HUES48 (cell line): Measurements from ENCODE around the gene MYH9.

Experiments used
- H3K27ac ChIP-seq: one replicate; pipeline ENCODE4 v1.7.0; 2013; ENCODE audit warnings: low read depth, low read length, inconsistent platforms
- H3K27me3 ChIP-seq: 2 replicates; pipeline ENCODE4 v1.6.1; 2013; ENCODE audit warnings: mild to moderate bottlenecking, low read length; ENCODE audit not compliant: control insufficient read depth, insufficient read depth
- H3K36me3 ChIP-seq: 2 replicates; pipeline ENCODE4 v1.6.1; 2013; ENCODE audit warnings: low read length; ENCODE audit not compliant: control insufficient read depth, insufficient read depth
- H3K4me1 ChIP-seq: 2 replicates; pipeline ENCODE4 v1.6.1; 2013; ENCODE audit warnings: mild to moderate bottlenecking, low read length; ENCODE audit not compliant: control insufficient read depth, insufficient read depth
- H3K4me3 ChIP-seq: 2 replicates; pipeline ENCODE4 v1.5.1; 2013; ENCODE audit warnings: mild to moderate bottlenecking, low read depth, low read length
- H3K9ac ChIP-seq: 2 replicates; pipeline ENCODE4 v1.6.1; 2013; ENCODE audit warnings: mild to moderate bottlenecking, low read depth, low read length, moderate library complexity
- H3K9me3 ChIP-seq: 2 replicates; pipeline ENCODE4 v1.6.1; 2013; ENCODE audit warnings: low read length; ENCODE audit not compliant: control insufficient read depth, insufficient read depth

The MYH9 gene

DNA sequence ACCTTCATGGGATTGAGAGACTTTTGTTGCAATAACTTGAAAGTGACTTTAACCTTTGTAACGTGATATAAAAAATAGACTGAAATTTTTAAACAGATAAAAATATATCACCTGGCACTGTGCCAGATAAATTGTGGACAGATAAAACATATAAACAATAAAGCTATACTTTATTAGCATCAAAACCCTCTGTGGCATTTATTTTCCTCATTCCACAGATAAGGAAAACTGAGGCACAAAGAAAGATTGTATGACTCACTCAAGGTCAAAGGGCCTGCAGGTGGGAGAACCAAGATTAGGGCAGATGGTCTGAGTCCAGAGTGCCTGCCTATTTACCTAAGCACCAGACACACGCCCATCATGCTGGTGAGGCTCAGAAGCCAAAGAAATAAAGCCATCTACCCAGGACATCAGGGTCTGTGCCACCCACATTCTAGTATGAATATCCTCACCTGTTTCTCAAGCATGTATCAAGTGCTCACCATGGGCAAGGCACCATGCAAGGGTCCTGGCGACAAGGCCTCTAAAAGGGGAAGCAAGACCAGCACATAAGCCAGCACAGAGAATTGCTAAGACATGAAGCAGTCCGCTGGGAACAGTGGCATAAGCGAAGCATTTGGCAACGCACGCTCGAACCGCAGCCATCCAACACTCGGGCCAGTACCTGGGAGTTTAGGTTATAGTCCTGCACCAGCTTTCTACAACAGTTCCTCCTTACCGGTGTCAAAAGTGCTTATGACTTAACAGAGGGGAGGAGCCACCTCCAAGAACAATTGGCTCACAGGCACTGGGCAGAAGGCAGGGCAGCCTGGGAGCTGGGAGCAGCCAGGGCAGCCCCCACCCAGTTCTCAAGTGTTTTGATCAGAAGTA is 17.6 kb downstream of the MYH9 start:
- no peak overlapping the region for H3K4me3 ChIP-seq

DNA sequence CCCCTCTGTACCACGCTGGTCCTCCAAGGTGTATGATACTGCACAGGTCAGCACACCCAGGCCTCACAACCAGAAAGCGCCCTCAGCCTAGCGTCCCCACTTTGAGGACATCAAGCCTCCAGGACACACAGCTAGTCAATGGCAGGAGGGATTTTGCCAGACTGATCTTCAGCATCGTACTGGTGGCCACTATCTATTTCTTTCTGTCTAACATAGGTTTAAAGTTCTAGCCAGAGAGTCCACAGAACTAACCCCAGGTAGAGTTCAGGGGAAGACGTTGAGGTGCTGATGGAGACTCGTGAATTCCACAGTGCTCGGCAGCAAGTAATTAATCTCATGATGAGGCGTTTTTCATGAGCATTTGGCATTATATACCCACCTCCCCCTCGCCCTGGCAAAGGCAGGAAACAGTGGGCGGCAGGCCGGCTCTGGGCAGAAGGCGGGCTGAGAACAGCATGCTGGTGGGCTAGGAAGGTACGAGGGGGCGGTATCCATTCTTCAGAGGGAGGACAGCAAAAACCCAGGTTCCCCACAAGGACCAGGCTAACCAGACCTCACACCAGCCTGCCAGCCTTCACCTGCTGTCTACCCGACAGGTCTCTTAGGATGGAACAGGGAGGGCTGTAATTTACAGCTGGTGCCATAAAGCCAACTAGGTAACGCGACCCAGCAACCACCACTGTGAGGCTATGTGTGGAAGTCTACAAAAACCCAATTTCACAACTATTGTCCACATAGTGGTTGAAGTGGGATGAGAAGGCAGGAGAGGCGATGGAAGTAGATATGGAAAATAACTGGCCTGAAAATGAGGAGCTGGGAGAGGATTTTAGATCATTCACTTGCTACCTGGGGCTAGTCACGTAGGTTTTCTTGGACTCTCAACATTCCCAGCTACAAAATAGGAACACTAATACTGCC is 18.5 kb downstream of the MYH9 start:
- H3K9me3 ChIP-seq: no peaks in the 10 kb centered on the region
- H3K27ac ChIP-seq: peak overlapping the region; percentile 92
- H3K36me3 ChIP-seq: no peaks in the 10 kb centered on the region
- no peak overlapping the region for H3K4me3 ChIP-seq
- H3K9ac ChIP-seq: 0 out of 2 replicates have a peak overlapping the region, but pooled peaks have one; percentile 1
- H3K27me3 ChIP-seq: no peaks in the 10 kb centered on the region
- peaks cover 75% of the 10 kb centered on the region for H3K4me1 ChIP-seq

More for the DNA sequence above, 17.6 kb downstream of the MYH9 start:
- Histone ChIP-seq H3K9ac (no peak overlapping the region), H3K9me3 (no peaks in the 10 kb centered on the region), H3K36me3 (no peaks in the 10 kb centered on the region), H3K27ac (peak overlapping the region; percentile 92), H3K4me1 (peaks cover 68% of the 10 kb centered on the region), H3K27me3 (no peaks in the 10 kb centered on the region)

- Histone ChIP-seq H3K9ac (peak overlapping the region; percentile 50), H3K4me3 (no peak overlapping the region), H3K4me1 (peaks cover 78% of the 10 kb centered on the region), H3K27me3 (no peaks in the 10 kb centered on the region), H3K9me3 (no peaks in the 10 kb centered on the region), H3K27ac (peak overlapping the region; percentile 92), H3K36me3 (no peaks in the 10 kb centered on the region)
Measured at GRCh38 chr22:36368359-36368983, 19.3 kb downstream of the MYH9 start.

- Histone ChIP-seq H3K9ac (no peak overlapping the region), H3K27me3 (no peaks in the 10 kb centered on the region), H3K4me1 (peaks cover 74% of the 10 kb centered on the region), H3K4me3 (no peak overlapping the region), H3K9me3 (no peaks in the 10 kb centered on the region), H3K36me3 (no peaks in the 10 kb centered on the region), H3K27ac (no peak overlapping the region)
Measured at GRCh38 chr22:36367479-36367878, 20.3 kb downstream of the MYH9 start.

GRCh38 chr22:36367066-36367465 is 20.7 kb downstream of the MYH9 start:
- Histone ChIP-seq H3K27ac (peak overlapping the region; percentile 24), H3K4me3 (no peak overlapping the region), H3K9ac (no peak overlapping the region), H3K27me3 (no peaks in the 10 kb centered on the region), H3K36me3 (no peaks in the 10 kb centered on the region), H3K9me3 (no peaks in the 10 kb centered on the region), H3K4me1 (peaks cover 75% of the 10 kb centered on the region)

- no peaks in the 10 kb centered on the region for H3K36me3 ChIP-seq
- no peak overlapping the region for H3K27ac ChIP-seq
- H3K4me3 ChIP-seq: no peak overlapping the region
- no peaks in the 10 kb centered on the region for H3K27me3 ChIP-seq
- no peaks in the 10 kb centered on the region for H3K9me3 ChIP-seq
- no peak overlapping the region for H3K9ac ChIP-seq
- peaks cover 80% of the 10 kb centered on the region for H3K4me1 ChIP-seq
Measured at GRCh38 chr22:36366291-36366708, 21.5 kb downstream of the MYH9 start.

- Histone ChIP-seq H3K36me3 (no peaks in the 10 kb centered on the region), H3K4me3 (no peak overlapping the region), H3K9ac (no peak overlapping the region), H3K27ac (peak overlapping the region; percentile 53), H3K27me3 (no peaks in the 10 kb centered on the region), H3K9me3 (no peaks in the 10 kb centered on the region), H3K4me1 (peaks cover 77% of the 10 kb centered on the region)
Measured at GRCh38 chr22:36365020-36365411, 22.8 kb downstream of the MYH9 start.

GRCh38 chr22:36364255-36365019 is 23.3 kb downstream of the MYH9 start:
- Histone ChIP-seq H3K4me1 (peaks cover 76% of the 10 kb centered on the region), H3K27ac (peak overlapping the region; percentile 53), H3K27me3 (no peaks in the 10 kb centered on the region), H3K4me3 (no peak overlapping the region), H3K9me3 (no peaks in the 10 kb centered on the region), H3K9ac (no peak overlapping the region), H3K36me3 (no peaks in the 10 kb centered on the region)

DNA sequence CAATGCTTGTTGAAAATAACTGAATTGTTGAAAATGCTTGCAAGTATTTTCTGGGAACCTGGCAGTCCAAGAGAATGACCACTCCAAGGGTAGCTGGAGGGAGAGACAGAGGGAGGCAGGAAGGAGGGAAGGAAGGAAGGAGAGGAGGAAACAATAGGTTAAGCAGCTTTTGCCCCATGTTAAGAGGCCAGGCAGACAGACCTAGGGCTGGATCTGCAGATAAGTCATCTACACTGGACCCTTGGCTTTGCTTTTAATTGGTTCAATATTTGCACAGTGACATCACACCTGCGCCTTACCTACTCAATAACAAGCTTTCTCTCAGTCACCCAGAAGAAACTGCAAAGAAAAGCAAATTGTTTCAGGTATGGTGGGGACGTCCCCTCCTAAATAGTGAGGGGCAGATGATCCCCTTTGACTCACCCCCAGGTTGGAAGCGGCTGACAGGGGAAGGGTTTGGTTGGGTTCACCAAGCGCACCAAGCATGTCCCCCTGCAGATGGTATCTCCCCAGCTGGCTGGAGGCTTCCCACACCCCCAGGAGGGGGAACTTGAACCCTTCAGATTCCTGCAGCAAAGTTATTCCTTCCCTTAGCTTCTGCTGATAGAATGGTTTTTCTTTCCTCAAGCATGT is 24.3 kb downstream of the MYH9 start:
- Histone ChIP-seq H3K9ac (no peak overlapping the region), H3K4me1 (peaks cover 76% of the 10 kb centered on the region), H3K4me3 (no peak overlapping the region), H3K36me3 (no peaks in the 10 kb centered on the region), H3K27me3 (no peaks in the 10 kb centered on the region), H3K9me3 (no peaks in the 10 kb centered on the region), H3K27ac (peak overlapping the region; percentile 40)

DNA sequence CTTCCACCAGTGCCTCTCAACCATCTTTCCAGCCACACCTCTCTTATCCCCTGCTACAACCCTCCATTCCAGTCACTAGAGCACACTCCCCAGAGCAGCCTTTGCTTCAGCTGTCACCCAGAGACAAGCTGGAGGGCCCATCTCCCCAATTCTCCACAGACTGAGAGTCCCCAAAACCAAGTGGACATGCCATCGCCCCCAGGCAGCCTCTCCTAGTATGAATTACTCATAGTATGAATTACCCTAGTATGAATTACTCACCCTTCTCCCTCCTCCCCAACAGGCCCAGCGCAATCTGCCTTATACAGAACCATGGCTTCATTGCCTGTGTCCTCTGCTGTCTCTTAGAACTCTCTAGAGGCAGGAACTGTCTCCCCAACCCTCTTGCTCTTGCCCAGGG is 24.8 kb downstream of the MYH9 start:
- no peaks in the 10 kb centered on the region for H3K36me3 ChIP-seq
- H3K27me3 ChIP-seq: no peaks in the 10 kb centered on the region
- peak overlapping the region; percentile 40 for H3K27ac ChIP-seq
- no peaks in the 10 kb centered on the region for H3K9me3 ChIP-seq
- peaks cover 71% of the 10 kb centered on the region for H3K4me1 ChIP-seq
- H3K4me3 ChIP-seq: no peak overlapping the region
- no peak overlapping the region for H3K9ac ChIP-seq
